Activated T-helper 1 cell treated with anti-CD3 and anti-CD28 coated beads, Interleukin-12 subunit alpha, Interleukin-12 subunit beta, Interleukin-2, Interleukin-4 antibody, amounts not matched to agents 30 ng/mL and 10 ng/mL and 1 ng/mL, durations not matched to agents 14 hours and 24 hours and 36 hours (primary cell): ENCODE data around the gene SDHAF3. TPM values are rescaled to one million over a fixed set of nuclear protein-coding genes. Genes with fewer than 3 reads are reported as not detected.
A peak's percentile ranks its signal among the peaks of the same experiment; 100 is the strongest.
"Not testable (repeated sequence)": the region's sequence is repeated elsewhere in the genome, so short reads cannot be mapped to it uniquely, and the experiment has no call there.

ENCODE experiments used
- DNase-seq: peaks from one replicate; pipeline ENCODE4 v3.0.0; 2021; ENCODE audit warnings: low spot score
- H3K27ac Mint-ChIP-seq: one replicate; pipeline ENCODE4 v1.8.0; 2021; ENCODE audit warnings: mild to moderate bottlenecking, mixed read lengths
- H3K27me3 Mint-ChIP-seq: one replicate; pipeline ENCODE4 v1.8.0; 2022; ENCODE audit warnings: mild to moderate bottlenecking, moderate library complexity, mixed read lengths; ENCODE audit not compliant: insufficient read depth
- H3K36me3 Mint-ChIP-seq: one replicate; pipeline ENCODE4 v1.8.0; 2021; ENCODE audit warnings: low read depth, mixed read lengths
- H3K4me1 Mint-ChIP-seq: one replicate; pipeline ENCODE4 v1.8.0; 2021; ENCODE audit warnings: low read depth, mixed read lengths
- H3K4me3 Mint-ChIP-seq: one replicate; pipeline ENCODE4 v1.8.0; 2021; ENCODE audit warnings: mild to moderate bottlenecking, moderate library complexity, mixed read lengths
- H3K9me3 Mint-ChIP-seq: one replicate; pipeline ENCODE4 v1.8.0; 2021; ENCODE audit warnings: mixed read lengths
- intact Hi-C: fragments of 100-400 bp; cut with micrococcal nuclease; formaldehyde crosslinking; loops from one replicate; pipeline ENCODE4 v1.15.1; 2024
- total RNA-seq: library from RNA; stranded (reverse); gene quantifications from 2 replicates; pipeline ENCODE4 v1.2.3, GENCODE V29; 2022

Gene SDHAF3
- total RNA-seq, 1 donor from 2014 or later, result 25.4 TPM

DNA sequence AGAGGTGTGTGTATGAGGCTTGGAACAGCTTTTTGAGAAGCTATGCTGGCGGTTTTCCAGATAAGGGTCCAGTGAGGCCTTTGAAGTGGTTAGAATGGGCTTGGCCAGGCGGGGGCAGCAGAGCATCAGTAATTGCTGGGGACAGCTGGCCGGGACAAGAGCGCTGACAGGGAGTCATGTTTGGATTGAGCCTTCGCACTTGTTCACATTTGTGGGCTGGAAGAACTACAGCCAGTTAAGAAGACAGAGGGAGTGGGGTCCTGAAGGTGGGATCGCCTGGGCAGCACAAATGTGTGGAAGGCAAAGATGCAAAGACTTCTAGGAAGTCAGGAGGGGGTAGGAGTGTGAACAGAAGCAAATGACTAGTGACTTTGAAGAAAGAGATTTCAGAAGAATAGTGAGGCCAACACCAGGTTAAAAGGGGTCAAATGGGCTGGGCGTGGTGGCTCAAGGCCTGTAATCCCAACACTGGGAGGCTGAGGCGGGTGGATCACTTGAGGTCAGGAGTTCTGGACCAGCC lies 12.7 kb upstream of the SDHAF3 start:
- no peaks in the 10 kb centered on the region for H3K4me1 Mint-ChIP-seq
- H3K27ac Mint-ChIP-seq, result no peak overlapping the region
- DNase-seq, result peak; percentile 54
- H3K27me3 Mint-ChIP-seq, result peaks cover 6% of the 10 kb centered on the region
- no peak overlapping the region for H3K4me3 Mint-ChIP-seq
- intact Hi-C loops, result loop anchor here (1.0 to 2.0 kb wide), 3 partner anchors 75 to 740 kb away; no protein-coding TSS in a partner anchor
- no peaks in the 10 kb centered on the region for H3K36me3 Mint-ChIP-seq
- peaks cover 4% of the 10 kb centered on the region for H3K9me3 Mint-ChIP-seq

DNA sequence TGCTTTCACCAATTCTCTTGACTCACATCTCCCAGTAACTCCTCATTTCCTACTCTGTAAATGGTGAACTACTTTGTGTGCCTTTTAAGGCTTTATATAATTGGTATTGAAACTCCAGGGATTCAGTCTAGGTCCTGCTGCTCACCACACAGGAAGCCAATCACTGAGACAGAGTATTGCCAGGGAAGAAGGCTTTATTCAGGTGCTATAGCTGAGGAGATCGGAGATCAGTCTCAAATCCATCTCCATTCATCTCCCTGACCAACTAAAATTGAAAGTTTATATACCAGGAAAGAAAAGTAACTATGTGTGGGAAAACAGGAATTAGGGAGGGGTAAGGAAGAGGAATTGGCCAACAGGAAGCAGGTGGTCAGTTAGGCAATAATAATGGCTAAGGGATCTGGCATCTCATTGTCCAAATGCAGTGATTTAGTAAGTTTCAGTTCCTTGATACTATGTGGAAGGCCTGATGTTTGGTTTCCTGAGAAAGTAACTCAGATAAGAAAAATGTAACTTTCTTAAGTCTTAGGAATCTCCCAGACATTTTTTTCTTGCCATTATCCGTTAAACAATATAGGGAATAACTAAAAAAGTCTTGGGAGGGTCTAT lies 10.2 kb upstream of the SDHAF3 start:
- DNase-seq, result no peak
- no peak overlapping the region for H3K27ac Mint-ChIP-seq
- H3K4me3 Mint-ChIP-seq, result no peak overlapping the region
- peaks cover 4% of the 10 kb centered on the region for H3K9me3 Mint-ChIP-seq
- no peaks in the 10 kb centered on the region for H3K36me3 Mint-ChIP-seq
- intact Hi-C loops, result no loop called here
- H3K27me3 Mint-ChIP-seq, result peaks cover 4% of the 10 kb centered on the region
- no peaks in the 10 kb centered on the region for H3K4me1 Mint-ChIP-seq

DNA sequence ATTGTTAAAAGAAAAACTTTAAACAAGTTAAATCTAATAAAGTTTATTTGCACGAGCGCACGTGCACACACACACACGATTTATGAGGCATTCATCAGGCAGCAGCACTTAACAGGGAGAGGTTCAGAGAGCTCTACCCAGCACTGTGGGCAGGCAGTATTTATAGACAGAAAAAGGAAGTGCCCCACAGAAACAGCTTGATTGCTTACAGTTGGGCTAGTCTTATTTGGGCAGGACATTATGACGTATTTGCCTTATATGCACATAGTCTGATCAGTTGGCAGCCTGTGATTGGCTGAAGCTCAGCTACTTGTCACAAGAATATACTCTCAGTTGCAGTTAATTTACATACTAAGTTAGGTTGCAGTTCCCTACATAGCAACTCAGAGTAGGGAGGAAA lies 1.2 kb upstream of the SDHAF3 start:
- H3K4me1 Mint-ChIP-seq, result peaks cover 34% of the 10 kb centered on the region
- H3K27me3 Mint-ChIP-seq, result no peaks in the 10 kb centered on the region
- H3K36me3 Mint-ChIP-seq, result peaks cover 7% of the 10 kb centered on the region
- H3K27ac Mint-ChIP-seq, result peak overlapping the region; percentile 49
- no peak for DNase-seq
- intact Hi-C loops, result loop anchor here (5.0 to 10.0 kb wide), 4 partner anchors 61 to 991 kb away; partner anchors contain the start of gene LMTK2
- no peak overlapping the region for H3K4me3 Mint-ChIP-seq
- peaks cover 12% of the 10 kb centered on the region for H3K9me3 Mint-ChIP-seq

DNA sequence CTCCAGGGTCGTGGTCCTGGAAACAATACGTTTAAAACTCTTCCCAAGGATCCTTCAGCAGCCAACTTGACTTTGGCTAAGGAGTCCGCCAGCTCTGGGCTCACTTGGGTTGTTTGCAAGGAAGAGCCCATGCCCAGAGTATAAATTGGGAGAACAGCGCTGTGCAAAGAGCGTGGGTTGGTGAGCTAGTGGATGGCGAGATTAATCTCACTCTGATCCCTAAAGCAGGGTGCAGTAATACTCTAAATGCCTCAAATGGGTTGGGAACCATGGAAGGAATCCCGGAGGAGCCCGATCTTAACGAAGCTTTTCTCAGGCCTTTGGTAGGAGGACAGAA lies 495 bp upstream of the SDHAF3 start:
- peaks cover 7% of the 10 kb centered on the region for H3K36me3 Mint-ChIP-seq
- H3K27ac Mint-ChIP-seq, result peak overlapping the region; percentile 91
- peaks cover 12% of the 10 kb centered on the region for H3K9me3 Mint-ChIP-seq
- H3K4me1 Mint-ChIP-seq, result peaks cover 37% of the 10 kb centered on the region
- intact Hi-C loops, result loop anchor here (1.0 to 10.0 kb wide), 9 partner anchors 60 to 990 kb away; partner anchors contain the start of genes ASNS, LMTK2 and SEM1
- DNase-seq, result no peak
- no peaks in the 10 kb centered on the region for H3K27me3 Mint-ChIP-seq
- H3K4me3 Mint-ChIP-seq, result peak overlapping the region; percentile 94

DNA sequence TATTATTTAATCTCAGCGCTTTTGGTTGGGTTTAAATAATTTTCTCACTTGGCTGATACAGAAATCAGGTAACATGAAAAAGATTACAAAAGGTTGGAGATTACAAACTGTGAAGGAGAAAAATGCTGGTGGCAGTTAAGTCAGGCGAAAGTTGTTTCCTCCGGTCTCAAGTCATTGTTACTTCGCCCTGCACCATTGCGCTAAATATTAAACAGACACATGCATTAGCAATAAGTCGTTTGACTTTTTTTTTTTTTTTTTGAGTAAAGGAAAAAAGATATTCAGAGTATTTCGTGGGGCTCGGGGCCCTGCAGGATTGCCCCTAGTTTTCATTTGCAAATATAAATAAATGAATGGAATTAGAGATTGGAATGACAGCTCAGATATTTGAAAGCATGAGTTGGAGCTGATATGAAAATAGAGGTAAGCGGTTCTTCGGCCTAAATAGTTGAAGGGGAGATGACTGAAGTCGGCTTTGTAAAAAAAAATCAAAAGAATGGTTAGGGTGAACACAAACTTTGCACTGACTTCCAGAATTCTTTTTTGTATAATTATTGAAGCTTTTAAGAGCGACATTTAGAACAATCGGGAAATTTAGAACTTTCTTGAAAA lies 914 bp downstream of the SDHAF3 start:
- no peak for DNase-seq
- Mint-ChIP-seq H3K4me1 (peaks cover 37% of the 10 kb centered on the region), H3K4me3 (peak overlapping the region; percentile 94), H3K9me3 (peaks cover 16% of the 10 kb centered on the region), H3K27me3 (no peaks in the 10 kb centered on the region), H3K36me3 (peaks cover 7% of the 10 kb centered on the region), H3K27ac (peak overlapping the region; percentile 81)
- intact Hi-C loops, result loop anchor here (5.0 to 10.0 kb wide), 4 partner anchors 59 to 989 kb away; partner anchors contain the start of gene LMTK2

DNA sequence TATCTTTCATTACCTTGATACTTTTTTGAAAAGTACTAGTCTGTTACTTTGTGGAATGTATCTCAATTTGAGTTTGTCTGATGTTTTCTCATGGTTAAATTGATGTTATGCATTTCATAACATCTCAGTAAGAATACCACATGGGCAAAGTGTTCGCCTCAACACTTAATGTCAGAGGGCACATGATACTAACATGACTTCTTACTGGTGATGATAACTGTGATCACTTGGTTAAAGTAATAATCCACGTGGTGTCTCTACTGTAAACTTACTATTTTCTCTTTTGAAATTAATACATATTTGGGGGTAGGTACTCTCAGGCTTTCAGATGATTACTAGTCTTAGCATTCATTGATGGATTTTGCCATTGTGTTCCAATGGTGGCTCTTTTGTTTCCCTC lies 2.2 kb downstream of the SDHAF3 start:
- Mint-ChIP-seq H3K9me3 (peaks cover 19% of the 10 kb centered on the region), H3K36me3 (peaks cover 11% of the 10 kb centered on the region), H3K27ac (no peak overlapping the region), H3K27me3 (no peaks in the 10 kb centered on the region), H3K4me1 (peaks cover 37% of the 10 kb centered on the region), H3K4me3 (peak overlapping the region; percentile 72)
- intact Hi-C loops, result loop anchor here (5.0 to 10.0 kb wide), 4 partner anchors 58 to 988 kb away; partner anchors contain the start of gene LMTK2
- DNase-seq, result no peak

DNA sequence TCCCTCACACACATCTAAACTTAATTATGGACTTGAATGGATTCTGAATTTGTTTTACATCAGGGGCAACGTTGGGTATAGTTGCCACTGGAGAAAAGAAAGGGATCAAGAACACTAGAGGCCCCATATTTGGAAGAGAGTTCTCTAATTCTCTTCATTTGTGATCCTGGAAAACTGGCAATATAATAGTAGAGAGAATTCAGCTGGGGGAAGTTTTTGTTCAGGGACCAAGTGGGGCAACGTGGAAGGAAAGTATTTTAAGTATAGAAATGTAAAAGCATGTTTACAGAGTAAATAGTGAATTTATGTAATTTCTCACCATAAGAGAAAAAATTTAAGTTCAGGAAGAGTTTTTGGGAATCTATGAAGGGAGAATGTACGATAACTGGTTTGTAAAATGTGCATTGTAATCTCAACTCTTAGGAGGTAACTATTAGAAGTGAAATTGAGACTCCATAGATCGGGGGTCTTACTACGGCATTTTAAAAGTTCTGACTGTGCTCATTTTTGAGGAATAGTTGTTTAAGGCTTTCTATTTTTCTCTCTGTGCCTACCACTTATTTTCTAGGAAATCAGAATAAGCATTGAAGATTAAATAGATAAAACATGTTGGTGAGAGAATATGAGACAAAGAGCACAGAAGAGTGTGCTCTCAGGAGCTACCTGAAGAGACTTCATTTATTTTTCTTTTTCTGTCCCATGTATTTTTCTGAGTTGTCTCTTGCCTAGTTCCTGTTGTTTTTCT lies 3.4 kb downstream of the SDHAF3 start:
- Mint-ChIP-seq H3K27ac (no peak overlapping the region), H3K36me3 (peaks cover 14% of the 10 kb centered on the region), H3K9me3 (peaks cover 28% of the 10 kb centered on the region), H3K4me3 (no peak overlapping the region), H3K27me3 (no peaks in the 10 kb centered on the region), H3K4me1 (peaks cover 37% of the 10 kb centered on the region)
- DNase-seq, result no peak
- intact Hi-C loops, result no loop called here

DNA sequence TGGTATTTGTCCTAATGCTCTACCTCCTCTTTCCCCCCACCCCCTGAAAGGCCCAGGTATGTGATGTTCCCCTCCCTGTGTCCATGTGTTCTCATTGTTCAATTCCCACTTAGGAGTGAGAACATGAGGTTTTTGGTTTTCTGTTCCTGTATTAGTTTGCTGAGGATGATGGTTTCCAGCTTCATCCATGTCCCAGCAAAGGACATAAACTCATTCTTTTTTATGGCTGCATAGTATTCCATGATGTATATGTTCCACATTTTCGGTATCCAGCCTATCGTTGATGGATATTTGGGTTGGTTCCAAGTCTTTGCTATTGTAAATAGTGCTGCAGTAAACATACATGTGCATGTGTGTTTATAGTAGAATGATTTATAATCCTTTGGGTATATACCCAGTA lies 5.6 kb downstream of the SDHAF3 start:
- DNase-seq, H3K27ac Mint-ChIP-seq, H3K4me3 Mint-ChIP-seq, H3K27me3 Mint-ChIP-seq, intact Hi-C loops: not testable (repeated sequence)
- Mint-ChIP-seq H3K9me3 (peaks cover 16% of the 10 kb centered on the region), H3K36me3 (peaks cover 12% of the 10 kb centered on the region), H3K4me1 (peaks cover 25% of the 10 kb centered on the region)

DNA sequence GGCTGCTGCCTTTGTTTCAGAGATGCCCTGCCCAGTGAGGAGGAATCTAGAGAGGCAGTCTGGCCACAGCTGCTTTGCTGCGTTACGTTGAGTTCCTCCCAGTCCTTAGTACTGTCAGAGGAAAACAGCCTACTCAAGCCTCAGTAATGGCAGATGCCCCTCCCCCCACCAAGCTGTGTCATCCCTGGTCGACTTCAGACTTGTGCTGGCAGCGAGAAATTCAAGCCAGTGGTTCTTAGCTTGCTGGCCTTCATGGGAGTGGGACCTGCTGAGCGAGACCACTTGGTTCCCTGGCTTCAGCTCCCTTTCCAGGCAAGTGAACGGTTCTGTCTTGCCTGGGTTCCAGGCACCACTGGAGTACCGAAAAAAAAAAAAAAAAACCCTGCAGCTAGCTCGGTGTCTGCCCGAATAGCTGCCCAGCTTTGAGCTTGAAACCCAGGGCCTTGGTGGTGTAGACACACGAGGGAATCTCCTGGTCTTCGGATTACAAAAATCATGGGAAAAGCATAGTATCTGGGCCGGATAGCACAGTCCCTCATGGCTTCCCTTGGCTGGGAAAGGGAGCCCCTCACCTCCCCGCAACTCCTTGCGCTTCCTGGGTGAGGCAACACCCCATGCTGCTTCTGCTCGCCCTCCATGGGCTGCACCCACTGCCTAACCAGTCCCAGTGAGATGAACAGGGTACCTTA lies 9.1 kb downstream of the SDHAF3 start:
- H3K27me3 Mint-ChIP-seq, result no peaks in the 10 kb centered on the region
- H3K9me3 Mint-ChIP-seq, result peaks cover 16% of the 10 kb centered on the region
- H3K36me3 Mint-ChIP-seq, result peaks cover 7% of the 10 kb centered on the region
- H3K4me1 Mint-ChIP-seq, result no peaks in the 10 kb centered on the region
- H3K4me3 Mint-ChIP-seq, result no peak overlapping the region
- no peak overlapping the region for H3K27ac Mint-ChIP-seq
- intact Hi-C loops, result no loop called here
- no peak for DNase-seq

DNA sequence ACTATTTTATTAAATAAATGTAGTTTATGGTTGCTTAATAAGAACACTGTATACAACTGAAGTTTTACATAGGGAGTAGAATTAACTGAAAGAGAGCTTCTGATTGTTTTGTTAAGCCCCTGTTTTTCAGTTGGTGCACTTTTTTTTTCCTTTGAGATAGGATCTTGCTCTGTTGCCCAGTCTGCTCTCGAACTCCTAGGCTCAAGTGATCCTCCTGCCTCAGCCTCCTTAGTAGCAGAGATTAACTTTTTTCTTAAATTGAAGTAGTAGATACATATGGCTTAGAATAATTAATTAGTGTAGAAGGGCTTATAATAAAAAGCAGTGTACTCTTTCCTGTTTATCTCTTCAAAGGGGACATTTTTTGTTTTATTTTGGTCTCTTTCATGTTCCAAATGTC lies 11.2 kb downstream of the SDHAF3 start:
- Mint-ChIP-seq H3K4me1 (peaks cover 5% of the 10 kb centered on the region), H3K9me3 (peaks cover 12% of the 10 kb centered on the region), H3K27ac (no peak overlapping the region), H3K27me3 (no peaks in the 10 kb centered on the region), H3K36me3 (peaks cover 7% of the 10 kb centered on the region), H3K4me3 (no peak overlapping the region)
- DNase-seq, result no peak
- intact Hi-C loops, result no loop called here

DNA sequence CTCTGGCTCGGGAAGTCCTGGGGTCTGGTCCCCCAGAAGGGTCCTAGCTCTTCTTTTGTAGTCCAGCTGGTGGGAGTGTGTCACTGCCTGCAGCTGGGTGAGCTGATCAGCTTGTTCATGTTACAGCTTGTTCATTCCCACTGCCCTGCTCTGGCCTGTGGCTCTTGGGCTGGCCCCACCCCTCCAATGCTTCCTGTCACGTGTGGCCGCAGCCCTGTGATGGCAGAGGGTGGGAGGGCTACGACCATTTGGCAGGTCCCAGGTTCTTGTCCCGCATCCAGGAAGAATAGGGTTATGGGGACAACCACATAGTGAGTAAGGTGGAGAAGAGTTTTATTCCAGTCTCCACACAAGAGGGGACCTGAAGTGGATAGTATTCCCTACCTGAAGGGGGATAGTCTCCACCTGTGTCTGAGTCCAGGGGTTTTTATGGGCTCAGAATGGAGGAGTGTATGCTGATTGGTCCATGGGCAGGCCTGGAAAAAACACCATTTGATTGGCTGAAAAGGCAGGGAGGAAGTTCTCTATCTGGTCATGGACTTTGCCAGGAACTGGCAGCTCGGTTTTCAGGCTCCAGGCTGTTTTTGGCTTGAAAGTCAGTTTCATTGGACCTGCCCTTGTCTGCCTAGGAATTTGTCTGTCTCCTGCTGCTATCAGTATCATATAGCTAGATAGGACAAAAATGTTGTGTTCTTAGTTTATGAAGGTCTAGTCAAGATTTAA lies 13.1 kb downstream of the SDHAF3 start:
- no peak overlapping the region for H3K27ac Mint-ChIP-seq
- no peak overlapping the region for H3K4me3 Mint-ChIP-seq

DNA sequence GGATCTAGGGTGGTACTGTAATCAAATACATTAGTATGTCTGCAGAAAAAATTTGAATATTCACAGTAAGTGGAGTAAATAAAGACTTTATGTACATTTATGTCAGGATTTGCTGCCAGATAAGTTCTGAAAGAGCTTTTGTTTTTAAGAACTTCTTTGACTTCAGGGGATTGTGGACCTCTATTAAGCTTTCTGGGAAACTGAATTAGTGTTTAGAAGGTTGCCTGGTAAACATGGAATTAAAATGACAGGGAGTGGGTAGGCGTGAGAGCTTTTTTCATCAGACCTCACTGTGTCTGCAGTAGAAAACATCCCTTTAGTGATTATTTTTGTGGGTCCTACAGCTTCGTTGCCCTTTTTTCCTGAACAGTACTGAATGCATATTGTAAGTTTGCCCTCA lies 15.7 kb downstream of the SDHAF3 start:
- Mint-ChIP-seq H3K36me3 (peaks cover 11% of the 10 kb centered on the region), H3K4me3 (no peak overlapping the region), H3K27ac (no peak overlapping the region), H3K9me3 (peaks cover 6% of the 10 kb centered on the region), H3K27me3 (no peaks in the 10 kb centered on the region), H3K4me1 (peaks cover 5% of the 10 kb centered on the region)
- intact Hi-C loops, result no loop called here
- DNase-seq, result no peak

More for the DNA sequence above, 13.1 kb downstream of the SDHAF3 start:
- no peak for DNase-seq
- H3K9me3 Mint-ChIP-seq, result peaks cover under 1% of the 10 kb centered on the region
- intact Hi-C loops, result no loop called here
- H3K36me3 Mint-ChIP-seq, result peaks cover 5% of the 10 kb centered on the region
- peaks cover 5% of the 10 kb centered on the region for H3K4me1 Mint-ChIP-seq
- no peaks in the 10 kb centered on the region for H3K27me3 Mint-ChIP-seq
